Posterior cingulate gyrus (tissue), 11 donors: ENCODE data around the gene GAS2L1.

ENCODE experiments used
- DNase-seq, 10 donors: peaks; one replicate each; pipeline versions ENCODE4 v3.0.0 to v3.0.0-alpha.2; 2020 to 2021; ENCODE audit warnings: mixed read lengths in 3 of 10
- intact Hi-C: fragments of 100-400 bp; cut with DNase I; formaldehyde crosslinking; loops from one replicate; pipeline ENCODE4 v1.15.1; 2023

The GAS2L1 gene

DNA sequence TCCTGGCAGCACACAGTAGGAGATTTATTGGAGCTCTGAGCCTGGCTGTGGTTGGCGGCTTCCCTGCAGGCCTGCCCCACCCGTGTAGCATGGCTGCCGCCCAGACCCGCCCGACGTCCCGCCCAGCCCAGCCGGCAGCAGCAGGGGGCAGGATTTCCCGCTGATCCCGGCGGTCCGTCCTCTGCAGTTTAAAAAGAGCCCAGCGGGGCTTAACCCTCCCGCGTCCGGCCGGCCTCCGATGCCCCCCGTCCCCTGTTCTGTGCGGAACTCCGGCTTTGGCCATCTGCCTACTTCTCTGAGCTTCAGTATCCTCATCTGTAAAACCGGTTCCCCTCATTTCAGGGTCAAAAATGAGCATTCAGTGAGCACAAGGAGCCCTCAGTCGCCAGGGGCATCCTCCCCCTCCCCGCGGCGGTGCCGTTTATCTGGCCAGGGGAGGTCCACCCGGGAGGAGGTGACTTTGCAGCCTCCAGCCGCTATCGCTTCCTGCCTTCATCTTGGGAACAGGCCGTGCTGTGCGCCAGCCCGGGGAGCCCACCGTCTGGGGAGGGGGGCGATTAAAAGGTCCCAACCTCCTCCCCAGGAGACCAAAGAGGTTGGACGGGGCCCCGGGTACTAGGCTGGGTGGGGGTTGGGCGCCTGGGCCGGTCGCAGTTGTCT, at the start of gene GAS2L1:
Gene GAS2L1 (plus strand): TSS at position 476 of the 660 bp plus-strand sequence. CDS start 1,456 bp downstream, outside the sequence.
- intact Hi-C loops, result loop anchor here (5.0 to 10.0 kb wide), 2 partner anchors 39 to 78 kb away; partner anchors contain the start of genes AP1B1, EWSR1 and RHBDD3
- peak; percentile 70 to 97 (median 80) for DNase-seq

DNA sequence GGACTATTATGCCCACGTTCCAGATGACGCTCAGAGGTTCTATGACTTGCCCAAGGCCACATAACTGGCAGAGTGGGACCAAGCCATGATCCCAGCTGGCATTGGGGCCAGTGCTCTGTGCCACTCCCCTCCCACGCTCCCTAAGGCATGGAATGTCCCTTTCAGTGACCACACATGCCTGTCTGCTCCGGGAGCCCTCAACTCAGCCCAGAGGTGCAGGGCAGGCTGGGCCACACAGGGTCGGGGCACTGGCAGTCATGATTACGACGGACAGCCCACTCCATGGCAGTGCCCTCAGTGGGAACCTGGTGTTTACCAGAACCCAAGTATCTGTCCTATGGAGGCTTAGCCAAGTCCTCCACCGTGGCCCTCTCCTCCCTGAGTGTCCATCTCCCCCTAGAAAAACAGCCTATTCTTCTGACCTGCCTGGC, 48.7 kb upstream of the GAS2L1 start:
- intact Hi-C loops, result no loop called here
- peak in 1 of 10 donors; percentile 75 for DNase-seq

DNA sequence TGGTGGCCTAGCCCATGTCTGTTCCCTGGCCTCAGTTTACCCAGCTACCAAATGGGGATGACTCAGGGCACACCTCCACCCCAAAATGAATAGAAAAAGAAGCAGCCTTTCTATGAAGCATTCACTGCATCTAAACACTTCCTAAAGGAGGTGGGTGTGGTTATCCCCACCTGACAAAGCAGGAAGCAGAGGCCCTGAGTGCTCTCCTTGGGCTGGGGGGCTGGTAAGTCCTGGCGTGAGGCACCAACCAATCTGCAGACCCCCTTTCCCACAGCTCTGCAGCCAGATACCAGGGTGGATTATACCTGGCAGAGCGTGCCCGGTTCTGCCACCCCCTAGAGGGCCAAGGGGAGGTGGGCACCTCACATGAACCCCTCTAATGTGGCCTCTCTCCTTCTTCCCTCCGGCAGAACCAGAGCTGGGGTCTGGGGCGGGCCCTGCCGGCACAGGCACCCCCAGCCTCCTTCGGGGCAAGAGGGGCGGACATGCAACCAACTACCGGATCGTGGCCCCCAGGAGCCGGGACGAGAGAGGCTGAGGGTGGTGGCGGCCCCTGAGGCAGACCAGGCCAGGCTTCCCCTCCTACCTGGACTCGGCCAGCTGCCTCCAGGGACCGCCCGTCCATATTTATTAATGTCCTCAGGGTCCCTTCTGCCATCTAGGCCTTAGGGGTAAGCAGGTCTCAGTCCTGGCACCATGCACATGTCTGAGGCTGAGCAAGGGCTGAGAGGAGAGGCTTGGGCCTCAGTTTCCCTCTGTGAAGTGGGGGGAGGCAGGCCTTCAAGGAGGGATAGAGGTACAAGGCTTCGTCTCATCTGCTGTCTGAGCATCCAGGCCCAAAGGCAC, 47.8 kb upstream of the GAS2L1 start:
- DNase-seq, result peak in 2 of 10 donors; percentile 9 to 50
- intact Hi-C loops, result no loop called here

- peak in 2 of 10 donors; percentile 4 to 73 for DNase-seq
- intact Hi-C loops, result no loop called here
Measured at GRCh38 chr22:29259253-29259899, 47.1 kb upstream of the GAS2L1 start.

GRCh38 chr22:29260031-29260560, 46.4 kb upstream of the GAS2L1 start:
- DNase-seq, result peak in 2 of 10 donors; percentile 2 to 82

DNA sequence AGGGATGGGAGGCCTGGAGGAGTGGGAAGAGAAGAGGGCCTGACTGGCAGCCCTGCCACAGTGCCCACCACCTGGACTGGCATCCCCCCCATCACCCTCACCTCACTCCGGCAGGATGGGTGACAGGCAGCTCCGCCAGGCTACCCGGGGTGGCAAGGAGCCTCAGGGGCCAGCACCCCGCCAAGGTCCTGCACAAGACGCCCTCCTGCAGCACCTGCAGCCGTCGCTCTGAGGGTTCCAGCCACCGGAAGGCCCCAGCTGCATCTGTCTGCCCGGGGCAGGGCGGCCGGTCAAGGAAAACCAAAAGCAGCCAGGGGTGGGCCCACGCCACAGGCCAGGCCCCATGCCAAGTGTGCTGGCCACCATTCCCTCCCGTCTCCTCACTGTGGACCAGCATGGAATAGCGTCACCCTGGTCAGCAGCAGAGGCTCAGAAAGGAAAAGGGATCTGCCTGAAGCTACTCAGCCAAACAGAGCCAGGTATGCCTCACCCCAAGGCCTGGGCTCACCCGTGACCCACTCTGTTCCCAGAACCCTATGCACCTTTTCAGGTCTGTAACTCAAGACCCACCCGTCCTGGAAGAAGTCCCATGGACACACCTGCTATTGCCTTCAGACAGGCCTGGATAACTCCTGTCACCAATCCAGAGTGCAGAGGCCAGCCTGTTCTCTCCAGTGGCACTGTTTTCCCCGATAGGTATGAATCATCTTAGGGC, 45.7 kb upstream of the GAS2L1 start:
- intact Hi-C loops, result no loop called here
- DNase-seq, result peak in 2 of 10 donors; percentile 14 to 84

More at GRCh38 chr22:29260031-29260560, 46.4 kb upstream of the GAS2L1 start:
- intact Hi-C loops, result no loop called here

DNA sequence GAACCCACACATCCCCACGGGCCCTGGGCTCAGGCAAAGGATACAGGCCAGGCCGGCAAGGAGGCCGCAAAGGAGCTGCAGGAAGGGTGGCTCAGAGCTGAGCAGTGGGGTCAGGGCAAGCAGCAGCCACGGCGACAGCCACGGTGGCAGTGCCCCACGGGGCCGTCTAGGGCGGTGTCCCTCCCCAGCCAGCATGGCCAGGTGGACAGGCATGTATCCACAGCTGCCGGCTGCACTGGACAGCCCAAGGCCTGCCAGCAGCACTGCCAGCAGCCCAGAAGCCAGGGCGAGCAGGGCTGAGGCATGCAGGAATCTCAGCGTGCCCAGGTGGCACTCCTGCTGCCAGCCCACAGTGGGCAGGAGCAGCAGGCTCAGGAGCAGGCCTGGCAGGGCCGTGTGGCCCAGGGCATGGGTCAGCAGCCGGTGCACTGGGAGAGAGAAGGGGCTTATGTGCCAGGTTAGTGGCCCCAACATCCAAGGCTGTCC, 42.6 kb upstream of the GAS2L1 start:
- peak in 1 of 10 donors; percentile 72 for DNase-seq
- intact Hi-C loops, result no loop called here

DNA sequence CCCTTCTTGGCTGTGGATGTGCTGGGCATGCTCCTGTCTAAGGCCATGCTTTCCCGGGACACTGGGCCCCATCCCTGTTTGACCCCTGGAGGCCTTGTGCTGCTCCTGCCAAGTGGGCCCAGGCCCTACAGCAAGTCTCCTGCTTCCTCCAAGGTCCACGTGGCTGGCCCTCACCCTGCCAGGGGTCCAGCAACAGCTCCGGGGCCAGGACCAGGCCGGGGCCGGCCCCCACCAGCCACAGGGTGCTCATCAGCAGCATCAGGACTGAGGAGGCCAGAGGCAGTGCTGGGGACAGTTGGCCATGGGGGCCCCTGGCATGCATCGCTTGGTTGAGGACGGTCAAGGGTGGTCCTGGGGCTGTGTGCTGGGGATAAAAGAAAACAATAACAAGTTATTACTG, 41.1 kb upstream of the GAS2L1 start:
- peak in 1 of 10 donors; percentile 64 for DNase-seq
- intact Hi-C loops, result loop anchor here (5.0 kb wide), 1 partner anchor 42 kb away; the partner anchor contains the start of gene GAS2L1

DNA sequence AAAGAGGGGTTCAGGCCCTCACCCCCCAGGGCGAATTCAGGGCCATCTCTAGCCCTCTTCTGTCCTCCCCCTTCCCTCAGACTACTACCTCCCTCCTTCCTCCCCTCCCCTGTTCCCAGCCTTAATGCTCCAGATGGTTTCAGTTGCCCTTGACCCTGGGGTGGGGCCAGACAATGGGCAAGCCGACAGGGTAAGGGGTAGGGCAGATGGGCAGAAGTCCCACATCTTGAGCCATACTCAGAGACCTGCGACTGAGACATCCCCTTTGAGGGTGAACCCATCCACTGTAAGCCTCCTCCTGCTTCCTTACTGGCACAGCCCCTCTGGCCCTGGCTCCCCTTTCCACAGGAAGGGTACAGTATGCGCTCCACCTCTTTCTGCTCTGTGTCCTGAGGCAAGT, 40.5 kb upstream of the GAS2L1 start:
- DNase-seq, result peak in 1 of 10 donors; percentile 50
- intact Hi-C loops, result loop anchor here (5.0 kb wide), 1 partner anchor 41 kb away; the partner anchor contains the start of gene GAS2L1

GRCh38 chr22:29266564-29267461, 39.6 kb upstream of the GAS2L1 start:
- intact Hi-C loops, result loop anchor here (5.0 kb wide), 1 partner anchor 40 kb away; the partner anchor contains the start of gene GAS2L1

GRCh38 chr22:29267462-29267857, 39.0 kb upstream of the GAS2L1 start:
- intact Hi-C loops, result loop anchor here (5.0 kb wide), 1 partner anchor 40 kb away; the partner anchor contains the start of gene GAS2L1
- no peak for DNase-seq

More at GRCh38 chr22:29266564-29267461, 39.6 kb upstream of the GAS2L1 start:
- DNase-seq, result peak in 1 of 10 donors; percentile 78

DNA sequence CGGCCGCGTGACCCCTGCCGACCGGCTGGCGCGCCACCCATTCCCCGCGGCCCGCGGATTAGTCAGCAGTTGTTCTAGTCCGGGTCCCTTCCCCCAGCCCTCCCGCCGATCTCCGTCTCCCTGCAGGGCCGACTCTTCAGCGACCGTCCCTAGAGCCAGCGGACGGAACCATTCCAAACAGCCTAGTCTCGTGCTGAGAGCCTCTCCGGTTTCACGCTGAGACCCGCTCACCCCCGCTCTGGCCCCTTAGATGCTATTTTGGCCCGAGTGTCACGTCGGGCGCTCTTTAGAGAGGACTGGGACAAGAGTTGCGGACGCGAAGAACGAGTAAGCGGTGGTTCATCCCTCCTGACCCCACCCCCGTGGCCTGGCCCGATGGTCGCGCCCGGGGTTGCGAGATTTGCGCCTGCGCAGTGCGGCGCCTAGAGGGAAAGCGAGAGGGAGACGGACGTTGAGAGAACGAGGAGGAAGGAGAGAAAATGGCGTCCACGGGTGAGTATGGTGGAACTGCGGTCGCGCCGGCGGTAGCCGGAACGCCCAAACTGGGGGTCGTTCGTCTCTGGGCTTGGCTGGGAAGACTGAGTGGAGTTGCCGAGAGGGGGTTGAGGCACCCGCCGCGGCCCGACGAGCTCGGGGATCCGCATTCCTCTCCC, 38.5 kb upstream of the GAS2L1 start, which contains the start of the genes EWSR1 and RHBDD3:
Gene EWSR1 (plus strand): TSS at position 411 of the 653 bp plus-strand sequence. CDS start 69 bp downstream, at position 480.
Gene RHBDD3 (minus strand): TSS at position 124 of the 653 bp plus-strand sequence. CDS start 2,355 bp downstream, outside the sequence.
- intact Hi-C loops, result loop anchor here (5.0 kb wide), 1 partner anchor 39 kb away; the partner anchor contains the start of gene GAS2L1
- peak; percentile 89 to 99 (median 94) for DNase-seq

DNA sequence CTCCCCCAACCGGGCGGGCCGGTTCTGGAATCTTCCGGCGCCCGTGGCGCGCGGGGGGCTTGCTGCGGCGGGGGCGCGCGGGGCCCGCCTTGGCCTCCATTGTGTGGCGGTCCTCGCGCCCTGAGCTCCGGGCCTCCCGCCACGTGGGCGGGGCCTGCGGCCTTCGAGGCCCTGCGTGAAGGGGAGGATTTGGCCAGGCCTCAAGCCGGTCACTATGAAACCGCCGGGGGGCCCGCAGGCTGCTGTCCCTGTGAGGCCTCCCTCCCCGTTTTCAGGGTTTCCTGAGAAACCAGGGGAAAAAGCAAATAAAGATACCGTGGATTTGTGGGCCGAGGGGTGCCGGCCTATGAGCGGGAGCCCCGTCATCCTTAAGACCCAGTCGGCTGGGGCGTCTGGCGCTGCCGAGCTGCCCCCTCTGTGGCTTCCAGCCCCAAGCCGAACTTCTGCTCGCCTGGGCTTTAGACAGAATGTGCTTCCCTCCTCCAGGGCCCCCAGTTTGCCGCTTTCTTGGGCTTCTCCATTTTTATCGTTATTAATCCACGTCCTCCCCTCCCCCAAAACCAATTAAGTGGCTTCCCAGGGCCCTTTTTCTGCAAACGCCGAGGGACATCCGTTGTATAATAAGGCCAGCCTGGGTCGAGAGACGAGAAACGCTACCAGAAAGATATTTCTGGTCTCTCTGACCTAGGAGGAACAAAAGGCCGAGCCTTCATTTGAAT, 37.8 kb upstream of the GAS2L1 start:
- intact Hi-C loops, result loop anchor here (5.0 kb wide), 1 partner anchor 39 kb away; the partner anchor contains the start of gene GAS2L1
- DNase-seq, result peak in 6 of 10 donors; percentile 35 to 92 (median 58)

DNA sequence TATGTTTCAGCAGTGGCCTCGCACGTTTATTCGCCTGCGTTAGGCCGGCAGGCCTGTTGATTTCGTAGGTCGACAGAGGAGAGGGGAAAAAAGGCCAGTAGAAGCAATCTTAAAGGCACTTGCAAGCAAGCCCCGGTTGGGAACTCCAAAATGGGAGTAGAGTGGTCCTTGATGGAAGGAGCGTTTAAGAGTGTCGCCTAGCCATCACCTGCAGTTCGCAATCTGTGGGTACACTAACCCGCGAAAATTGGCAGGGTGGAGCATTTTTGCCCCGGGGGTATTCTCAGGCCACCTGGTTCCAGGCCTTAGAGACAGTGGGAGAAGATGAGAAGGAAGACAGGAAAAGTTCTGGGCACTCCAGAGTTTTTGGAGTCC, 37.2 kb upstream of the GAS2L1 start:
- intact Hi-C loops, result loop anchor here (5.0 kb wide), 1 partner anchor 38 kb away; the partner anchor contains the start of gene GAS2L1
- peak in 1 of 10 donors; percentile 53 for DNase-seq

DNA sequence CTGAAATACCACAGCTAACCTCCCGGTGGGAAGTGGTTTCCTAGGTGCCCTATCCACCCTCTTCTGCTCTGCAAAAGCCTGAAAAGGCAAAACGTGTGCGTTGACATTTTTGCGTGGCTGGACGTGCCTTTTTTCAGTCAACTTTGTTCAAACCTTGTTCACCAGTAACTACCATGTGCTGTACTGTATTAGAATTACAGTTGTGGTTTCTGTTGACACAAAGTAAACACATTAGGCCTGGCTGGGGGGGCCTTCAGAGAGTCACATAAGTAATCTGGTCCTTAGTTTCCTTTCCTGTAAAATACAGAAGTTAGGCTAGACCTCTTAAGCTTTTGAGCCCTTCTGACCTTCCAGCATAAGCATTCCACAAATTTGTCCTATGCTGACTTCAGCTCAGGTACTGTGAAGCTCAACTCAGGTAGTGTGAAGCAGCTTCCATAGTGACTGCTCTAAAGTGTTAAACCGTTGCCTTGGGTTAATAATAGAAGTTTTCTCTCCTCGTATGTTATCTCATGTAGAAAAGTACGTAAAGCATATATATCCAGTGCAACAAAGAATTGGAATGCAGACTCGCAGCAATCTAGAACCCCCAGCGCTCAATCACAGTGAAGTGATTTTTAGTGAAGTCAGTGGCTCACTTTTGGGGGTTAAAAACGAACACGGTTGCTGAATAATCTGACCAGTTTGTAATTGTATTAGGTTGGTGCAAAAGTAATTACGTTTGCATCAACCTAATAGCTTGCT, 36.5 kb upstream of the GAS2L1 start:
- intact Hi-C loops, result loop anchor here (5.0 kb wide), 1 partner anchor 37 kb away; the partner anchor contains the start of gene GAS2L1
- peak in 1 of 10 donors; percentile 54 for DNase-seq
